NCI-H146 treated with DMSO at 0.1 percent for 48 hours (cell line): ENCODE data around the gene TMEM94.
A peak's percentile ranks its signal among the peaks of the same experiment; 100 is the strongest.
"Not testable (repeated sequence)": the region's sequence is repeated elsewhere in the genome, so short reads cannot be mapped to it uniquely, and the experiment has no call there.

Experiments
- DNase-seq: peaks from one replicate; lab custom pipeline; 2025; ENCODE audit not compliant: unreplicated experiment; lab: John Stamatoyannopoulos, UW

The TMEM94 gene

GRCh38 chr17:75509528-75510258 lies 53.3 kb downstream of the TMEM94 start:
- DNase-seq = no peak

DNA sequence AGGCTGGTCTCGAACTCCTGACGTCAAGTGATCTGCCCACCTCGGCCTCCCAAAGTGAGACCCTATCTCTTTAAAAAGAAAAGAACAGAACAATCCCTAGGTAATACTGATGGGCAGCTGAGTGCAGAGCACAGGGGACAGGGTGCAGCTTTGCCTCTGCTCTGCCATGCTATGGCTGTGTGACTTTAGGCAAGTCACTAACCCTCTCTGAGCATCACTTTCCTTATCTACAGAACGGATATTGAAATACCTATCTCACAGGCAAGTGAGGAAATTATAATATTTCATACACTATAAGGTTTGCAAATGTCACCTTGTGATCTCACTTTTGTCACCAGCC lies 54.8 kb downstream of the TMEM94 start:
- no peak for DNase-seq

DNA sequence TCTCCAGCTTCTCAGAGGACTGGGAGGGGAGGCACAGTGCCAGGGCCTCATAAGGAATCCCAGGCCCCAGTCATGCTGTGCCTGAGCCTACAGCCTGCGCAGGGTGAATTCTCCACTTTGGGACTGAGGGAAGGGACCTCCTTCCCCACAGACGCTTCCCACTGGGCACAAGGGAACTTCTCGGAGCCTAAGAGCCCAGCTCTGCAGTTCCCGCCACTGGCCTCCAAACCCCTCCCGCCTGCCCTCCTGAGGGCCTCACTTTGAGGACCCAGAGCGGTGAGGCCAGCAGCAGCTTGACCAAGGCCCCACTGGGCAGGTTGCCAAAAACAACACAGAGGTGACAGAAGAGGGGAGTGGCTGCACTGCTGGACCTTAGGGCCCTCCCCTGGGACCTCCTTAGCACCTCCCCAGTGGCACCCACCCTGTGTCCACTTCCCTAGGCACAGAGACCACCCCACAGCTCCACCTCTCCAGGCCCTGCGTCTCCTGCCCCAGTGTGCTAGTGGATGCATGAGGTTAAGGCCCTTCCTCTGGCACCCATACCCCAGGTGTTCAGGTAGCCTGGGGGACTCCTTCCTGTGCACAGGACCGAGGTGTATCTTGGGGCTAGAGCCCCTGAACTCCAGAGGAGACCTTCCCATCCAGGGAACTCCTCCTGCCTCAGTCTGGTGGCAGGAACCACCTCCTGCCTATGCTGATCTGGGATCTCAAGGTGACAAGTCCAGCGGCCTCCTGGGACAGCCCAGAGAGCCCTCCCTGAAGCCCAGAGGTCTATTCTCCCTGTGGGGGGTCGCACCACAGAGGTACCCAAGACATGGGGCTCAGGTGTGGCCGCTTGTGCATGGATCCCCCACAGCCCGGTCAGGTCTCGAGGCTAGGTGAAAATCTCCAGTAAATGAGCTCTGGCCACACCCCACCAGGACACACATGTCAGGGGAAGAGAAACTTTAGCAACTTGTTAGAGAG lies 55.5 kb downstream of the TMEM94 start:
- DNase-seq = no peak

- no peak for DNase-seq
Measured at GRCh38 chr17:75512926-75513640, 56.6 kb downstream of the TMEM94 start.

GRCh38 chr17:75513641-75514000 lies 57.2 kb downstream of the TMEM94 start:
- DNase-seq = no peak

GRCh38 chr17:75514299-75514918 lies 58.0 kb downstream of the TMEM94 start:
- DNase-seq = no peak

DNA sequence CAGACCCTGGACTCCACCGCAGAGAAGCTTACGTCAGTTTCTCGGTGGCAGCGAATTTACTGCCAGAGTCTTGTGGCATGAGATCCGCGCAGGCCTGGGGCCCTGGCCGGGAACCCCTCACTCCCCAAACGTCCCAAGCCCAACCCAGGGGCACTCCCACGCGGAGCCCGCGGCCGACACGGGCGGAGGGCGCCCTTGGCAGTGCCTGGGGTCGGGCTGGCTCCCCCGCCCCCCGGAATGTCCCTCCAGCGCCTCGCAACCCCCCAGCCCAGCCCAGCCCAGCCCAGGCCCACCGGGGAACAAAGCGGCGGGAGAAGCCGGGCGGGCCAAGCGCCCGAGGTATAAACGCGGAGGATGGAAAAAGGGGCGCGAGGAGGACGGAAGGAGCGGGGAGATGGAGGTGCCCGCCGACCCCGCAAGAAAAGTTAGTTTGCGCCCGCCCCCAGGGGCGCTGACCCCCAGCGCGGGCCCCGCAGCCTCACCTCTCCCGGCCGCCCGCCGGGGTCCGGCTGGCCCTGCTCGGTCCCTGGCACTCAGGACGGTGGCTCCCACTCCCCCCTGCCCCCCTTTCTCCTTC lies 58.6 kb downstream of the TMEM94 start:
- DNase-seq = no peak

DNA sequence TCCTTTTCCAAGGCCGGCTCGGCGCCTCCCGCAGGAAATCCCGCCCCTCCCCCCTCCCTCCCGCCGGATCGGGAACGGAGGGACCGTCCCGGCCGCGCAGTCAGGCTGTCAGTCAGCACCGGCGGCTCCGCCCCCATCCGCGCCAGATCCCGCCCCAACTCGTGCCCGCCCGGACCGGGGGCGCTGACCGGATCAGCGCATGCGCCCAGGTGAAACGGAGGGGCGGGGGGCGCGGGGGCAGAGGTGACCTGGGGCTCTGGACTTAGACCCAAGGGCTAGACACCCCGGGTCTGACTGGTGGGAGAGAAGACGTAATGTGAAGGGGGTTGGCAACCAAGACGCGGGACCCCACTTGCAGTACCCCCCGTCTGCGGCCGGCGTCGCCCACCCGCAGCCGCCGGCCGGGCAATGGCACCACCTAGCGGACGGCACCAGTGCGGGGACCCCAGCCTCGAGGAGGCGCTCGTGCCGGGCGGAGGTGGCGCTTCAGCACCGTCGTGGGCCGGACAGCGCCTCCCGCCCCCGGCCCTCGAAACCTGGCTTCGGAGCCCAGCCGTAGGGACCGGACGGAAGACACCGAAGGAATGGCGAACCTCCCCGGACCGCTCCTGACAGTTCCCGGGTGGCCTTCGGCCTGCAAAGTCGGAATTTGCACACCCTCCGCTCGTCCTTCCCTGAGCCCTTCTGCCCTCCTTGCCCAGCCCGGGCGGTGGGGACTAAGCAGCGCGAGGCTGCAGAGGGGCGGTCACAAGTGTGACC lies 59.2 kb downstream of the TMEM94 start, which contains the start of gene CASKIN2:
Gene CASKIN2 (minus strand): TSS at position 42 of the 759 bp plus-strand sequence. CDS start 1,733 bp downstream, outside the sequence.
- peak; percentile 79 for DNase-seq

- peak; percentile 70 for DNase-seq
Measured at GRCh38 chr17:75516255-75516618, 59.8 kb downstream of the TMEM94 start, which contains the start of gene TSEN54. Gene TSEN54 (plus strand): TSS chr17:75516528. CDS start chr17:75516561, 33 bp downstream.

DNA sequence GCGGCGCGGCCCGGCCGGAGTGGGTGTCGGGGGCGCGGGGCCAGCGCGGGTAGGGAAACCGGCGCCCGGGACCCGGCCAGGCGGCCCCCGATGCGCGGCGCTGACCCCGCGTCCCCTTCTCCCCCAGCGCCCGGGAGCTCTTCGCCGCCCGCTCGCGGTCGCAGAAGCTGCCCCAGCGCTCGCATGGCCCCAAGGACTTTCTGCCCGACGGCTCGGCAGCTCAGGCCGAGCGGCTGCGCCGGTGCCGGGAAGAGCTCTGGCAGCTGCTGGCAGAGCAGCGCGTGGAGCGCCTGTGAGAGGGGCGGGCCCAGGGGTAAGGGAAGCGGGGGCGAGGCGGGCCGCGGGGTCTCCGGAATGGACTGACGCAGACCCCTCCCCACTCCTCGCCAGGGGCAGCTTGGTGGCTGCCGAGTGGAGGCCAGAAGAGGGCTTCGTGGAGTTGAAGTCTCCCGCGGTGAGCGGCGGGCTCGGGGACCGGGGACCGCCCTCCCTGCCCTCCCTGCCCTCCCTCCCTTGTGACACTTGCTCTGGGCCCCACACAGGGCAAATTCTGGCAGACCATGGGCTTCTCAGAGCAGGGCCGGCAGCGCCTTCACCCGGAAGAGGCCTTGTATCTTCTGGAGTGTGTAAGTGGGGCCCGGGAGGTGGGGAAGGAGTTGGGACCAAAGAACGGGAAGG lies 60.3 kb downstream of the TMEM94 start:
- no peak for DNase-seq

- no peak for DNase-seq
Measured at GRCh38 chr17:75517297-75517865, 60.9 kb downstream of the TMEM94 start.

DNA sequence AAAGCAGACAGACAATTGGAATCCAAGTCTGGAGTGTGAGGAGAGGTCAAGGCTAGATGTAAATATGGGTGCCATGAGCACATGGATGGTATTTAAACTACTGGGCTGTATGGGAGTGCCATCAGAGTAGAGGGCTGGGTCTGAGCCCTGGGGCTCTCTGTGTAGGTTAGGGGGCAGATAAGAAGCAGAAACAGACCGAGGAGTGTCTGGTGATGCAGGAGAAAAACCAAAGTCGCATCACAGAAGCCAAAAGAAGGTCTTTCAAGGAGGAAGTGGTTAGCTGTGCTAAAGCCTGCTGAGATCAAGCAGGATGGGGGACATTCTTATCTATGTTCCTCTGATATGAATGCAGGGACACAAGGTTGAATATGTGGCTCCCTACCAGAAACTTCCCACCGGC lies 61.8 kb downstream of the TMEM94 start:
- DNase-seq = no peak

DNA sequence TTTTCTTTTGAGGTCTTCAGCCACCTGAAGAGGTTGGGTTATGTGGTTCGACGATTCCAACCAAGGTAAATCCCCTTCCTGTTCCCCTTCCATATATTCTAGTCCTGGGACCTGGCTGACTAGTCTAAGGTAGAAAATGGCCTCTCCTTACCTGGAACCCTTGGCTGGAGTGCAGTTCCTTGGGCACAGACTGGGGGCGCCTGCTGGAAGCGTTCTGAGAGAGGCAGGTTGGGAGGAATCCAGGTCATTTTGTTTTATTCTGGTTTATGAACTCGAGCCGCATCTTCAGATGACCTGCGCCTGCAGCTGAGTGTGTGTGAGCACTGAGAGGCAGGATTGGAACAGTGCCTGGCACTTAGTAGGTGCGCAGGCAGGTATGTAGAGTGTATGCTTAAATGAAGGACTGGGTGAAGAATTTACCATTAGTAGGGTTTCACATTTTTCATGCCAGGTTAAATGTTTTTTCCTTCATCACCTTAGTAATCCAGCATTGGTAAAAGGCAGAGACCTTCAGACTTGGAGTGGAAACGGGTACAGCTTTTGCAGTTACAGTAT lies 62.6 kb downstream of the TMEM94 start:
- DNase-seq = no peak

DNA sequence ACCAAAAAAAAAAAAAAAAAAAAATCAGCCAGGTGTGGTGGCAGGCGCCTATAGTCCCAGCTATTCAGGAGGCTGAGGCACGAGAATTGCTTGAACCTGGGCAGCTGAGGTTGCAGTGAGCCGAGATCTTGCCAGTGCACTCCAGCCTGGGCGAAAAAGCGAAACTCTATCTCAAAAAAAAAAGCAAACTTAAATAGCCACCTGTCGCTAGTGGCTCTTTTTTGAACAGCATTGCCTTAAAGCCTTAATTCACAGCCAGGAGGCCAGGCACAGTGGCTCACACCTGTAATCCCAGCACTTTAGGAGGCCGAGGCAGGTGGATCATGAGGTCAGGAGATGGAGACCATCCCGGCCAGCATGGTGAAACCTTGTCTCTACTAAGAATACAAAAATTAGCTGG lies 64.0 kb downstream of the TMEM94 start:
- DNase-seq = not testable (repeated sequence)

GRCh38 chr17:75521290-75521689 lies 64.9 kb downstream of the TMEM94 start:
- DNase-seq = no peak

- DNase-seq = no peak
Measured at GRCh38 chr17:75521951-75522727, 65.7 kb downstream of the TMEM94 start.

- DNase-seq = no peak
Measured at GRCh38 chr17:75523647-75524046, 67.2 kb downstream of the TMEM94 start.
